ENCODE data around the gene SIPA1L3. TPM values are rescaled to one million over a fixed set of nuclear protein-coding genes. Genes with fewer than 3 reads are reported as not detected.

SIPA1L3 gene
- total RNA-seq, 1 experiment from 2014 or later = 66.3 TPM

- no peaks in the 10 kb centered on the region for H3K36me3 ChIP-seq (ENCODE audit: control insufficient read depth, insufficient read depth, low read length)
- CTCF ChIA-PET = interaction anchor here (0.5 kb wide), 1 partner anchor 10 kb away, joined by 3 read pairs; no protein-coding TSS in a partner anchor
- no TSS peak for BruUV-seq (replicated peaks)
- H3K27me3 ChIP-seq (ENCODE audit: control insufficient read depth, insufficient read depth, low read length) = no peaks in the 10 kb centered on the region
- no peak for TF ChIP-seq REST (IDR thresholded peaks at IDR 0.05; ENCODE audit: insufficient read depth in 1 of 2, low read depth in 2 of 2, low read length in 1 of 2)
- no peak for TF ChIP-seq SIN3A (IDR thresholded peaks at IDR 0.05; ENCODE audit: borderline replicate concordance, insufficient read depth, low read depth, low read length)
- no peak for TF ChIP-seq TCF7L2 (IDR thresholded peaks at IDR 0.05; ENCODE audit: low read depth, low read length)
- no peak for TF ChIP-seq POLR2AphosphoS5 (IDR thresholded peaks at IDR 0.05; ENCODE audit: low read depth, low read length)
- TF ChIP-seq CTCF (IDR thresholded peaks at IDR 0.05) = no peak
- ATAC-seq (no peak), DNase-seq (ENCODE audit: low read depth, low spot score) (no peak)
- intact Hi-C loops (cut with micrococcal nuclease; ENCODE audit: unreplicated experiment) (no loop called here), in situ Hi-C loops (cut with HindIII; ENCODE audit: low pct_unique_long_range_greater_than_20kb, low sequenced_read_pairs) (no loop called here)
- H3K4me1 ChIP-seq (ENCODE audit: control insufficient read depth, insufficient read depth, low read length) = peaks cover 2% of the 10 kb centered on the region
- H3K4me3 ChIP-seq (ENCODE audit: low read depth in 2 of 2, low read length in 2 of 2) = no peak overlapping the region
- POLR2A ChIA-PET = no interaction called here
- no peak overlapping the region for H3K27ac ChIP-seq (ENCODE audit: low read length)
- H3K9me3 ChIP-seq (ENCODE audit: control insufficient read depth, insufficient read depth, low read depth, low read length) = no peaks in the 10 kb centered on the region
Observed at GRCh38 chr19:38009650-38010242, 102.7 kb downstream of the SIPA1L3 start.

DNA sequence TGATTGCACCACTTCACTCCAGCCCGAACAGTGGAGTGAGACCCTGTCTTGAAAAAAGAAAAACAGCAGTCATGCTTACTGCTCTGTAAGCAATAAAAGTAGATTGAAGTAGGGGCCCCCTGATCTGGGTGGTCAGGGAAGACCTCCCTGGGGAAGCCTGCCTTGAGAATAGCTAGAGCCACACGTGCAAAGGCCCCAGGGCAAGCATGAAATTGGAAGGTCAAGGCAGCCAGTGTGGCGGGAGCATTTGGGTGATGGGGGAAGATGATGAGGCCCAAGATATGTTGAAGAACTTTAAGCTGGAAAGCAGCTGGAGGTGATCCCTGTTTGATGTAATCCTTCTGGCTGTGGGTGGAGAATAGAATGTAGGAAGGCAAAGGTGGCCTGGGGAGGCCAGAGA, 104.4 kb downstream of the SIPA1L3 start:
- ATAC-seq (no peak), DNase-seq (ENCODE audit: low read depth, low spot score) (no peak)
- no TSS peak for BruUV-seq (replicated peaks)
- in situ Hi-C loops (cut with HindIII; ENCODE audit: low pct_unique_long_range_greater_than_20kb, low sequenced_read_pairs) (no loop called here), intact Hi-C loops (cut with micrococcal nuclease; ENCODE audit: unreplicated experiment) (no loop called here)
- no peaks in the 10 kb centered on the region for H3K4me1 ChIP-seq (ENCODE audit: control insufficient read depth, insufficient read depth, low read length)
- H3K4me3 ChIP-seq (ENCODE audit: low read depth in 2 of 2, low read length in 2 of 2) = no peak overlapping the region
- no peaks in the 10 kb centered on the region for H3K27me3 ChIP-seq (ENCODE audit: control insufficient read depth, insufficient read depth, low read length)
- H3K9me3 ChIP-seq (ENCODE audit: control insufficient read depth, insufficient read depth, low read depth, low read length) = no peaks in the 10 kb centered on the region
- TF ChIP-seq SIN3A (IDR thresholded peaks at IDR 0.05; ENCODE audit: borderline replicate concordance, insufficient read depth, low read depth, low read length) = no peak
- no peak for TF ChIP-seq TCF7L2 (IDR thresholded peaks at IDR 0.05; ENCODE audit: low read depth, low read length)
- TF ChIP-seq POLR2AphosphoS5 (IDR thresholded peaks at IDR 0.05; ENCODE audit: low read depth, low read length) = no peak
- no peak for TF ChIP-seq REST (IDR thresholded peaks at IDR 0.05; ENCODE audit: insufficient read depth in 1 of 2, low read depth in 2 of 2, low read length in 1 of 2)
- CTCF ChIA-PET = no interaction called here
- H3K27ac ChIP-seq (ENCODE audit: low read length) = no peak overlapping the region
- POLR2A ChIA-PET = no interaction called here
- no peaks in the 10 kb centered on the region for H3K36me3 ChIP-seq (ENCODE audit: control insufficient read depth, insufficient read depth, low read length)

All from Panc1 (cell line).